ENCODE measurements around the gene TRRAP. TPM values are rescaled to one million over a fixed set of nuclear protein-coding genes. Genes with fewer than 3 reads are reported as not detected.

Gene TRRAP
- total RNA-seq, 4 donors from 2014 or later = 19.7 to 62.3 (median 31.1) TPM

DNA sequence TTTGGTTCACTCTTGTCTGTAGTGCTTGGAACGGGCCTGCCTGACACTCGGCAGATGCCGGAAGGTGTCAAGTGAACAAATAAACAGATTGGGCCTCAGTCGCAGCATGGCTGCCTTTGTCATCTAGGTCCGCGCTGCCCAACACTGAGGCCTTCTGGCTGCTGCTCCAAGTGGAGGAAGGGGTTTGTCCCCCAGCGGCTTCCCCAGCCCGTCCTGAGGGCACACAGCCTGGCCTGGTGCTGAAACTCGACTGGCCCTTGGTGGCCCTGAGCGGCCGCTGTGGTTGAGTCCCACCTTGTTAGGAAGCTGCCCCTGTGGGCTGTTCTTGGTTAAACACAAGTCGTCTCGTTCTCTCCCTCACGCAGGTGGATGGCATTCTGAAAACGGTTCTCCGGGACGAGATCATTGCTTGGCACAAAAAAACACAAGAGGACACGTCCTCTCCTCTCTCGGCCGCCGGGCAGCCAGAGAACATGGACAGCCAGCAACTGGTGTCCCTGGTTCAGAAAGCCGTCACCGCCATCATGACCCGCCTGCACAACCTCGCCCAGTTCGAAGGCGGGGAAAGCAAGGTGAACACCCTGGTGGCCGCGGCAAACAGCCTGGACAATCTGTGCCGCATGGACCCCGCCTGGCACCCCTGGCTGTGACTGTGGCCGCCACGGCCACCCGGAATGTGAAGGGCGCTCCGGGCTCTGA, 133.5 kb downstream of the TRRAP start:
- no peaks in the 10 kb centered on the region for H3K9me3 ChIP-seq
- no peaks in the 10 kb centered on the region for H3K27me3 ChIP-seq
- H3K4me1 ChIP-seq = no peaks in the 10 kb centered on the region
- TF ChIP-seq POLR2A (IDR thresholded peaks at IDR 0.05) = no peak
- TF ChIP-seq, protein P1, sequence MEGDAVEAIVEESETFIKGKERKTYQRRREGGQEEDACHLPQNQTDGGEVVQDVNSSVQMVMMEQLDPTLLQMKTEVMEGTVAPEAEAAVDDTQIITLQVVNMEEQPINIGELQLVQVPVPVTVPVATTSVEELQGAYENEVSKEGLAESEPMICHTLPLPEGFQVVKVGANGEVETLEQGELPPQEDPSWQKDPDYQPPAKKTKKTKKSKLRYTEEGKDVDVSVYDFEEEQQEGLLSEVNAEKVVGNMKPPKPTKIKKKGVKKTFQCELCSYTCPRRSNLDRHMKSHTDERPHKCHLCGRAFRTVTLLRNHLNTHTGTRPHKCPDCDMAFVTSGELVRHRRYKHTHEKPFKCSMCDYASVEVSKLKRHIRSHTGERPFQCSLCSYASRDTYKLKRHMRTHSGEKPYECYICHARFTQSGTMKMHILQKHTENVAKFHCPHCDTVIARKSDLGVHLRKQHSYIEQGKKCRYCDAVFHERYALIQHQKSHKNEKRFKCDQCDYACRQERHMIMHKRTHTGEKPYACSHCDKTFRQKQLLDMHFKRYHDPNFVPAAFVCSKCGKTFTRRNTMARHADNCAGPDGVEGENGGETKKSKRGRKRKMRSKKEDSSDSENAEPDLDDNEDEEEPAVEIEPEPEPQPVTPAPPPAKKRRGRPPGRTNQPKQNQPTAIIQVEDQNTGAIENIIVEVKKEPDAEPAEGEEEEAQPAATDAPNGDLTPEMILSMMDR (IDR thresholded peaks at IDR 0.05) = no peak
- H3K27ac ChIP-seq = no peak overlapping the region
- DNase-seq = peak in 1 of 2 donors; percentile 8
- no peak overlapping the region for H3K4me3 ChIP-seq
- no peaks in the 10 kb centered on the region for H3K36me3 ChIP-seq
- intact Hi-C loops (cut with DNase I; ENCODE audit: low total_unique reads) = no loop called here

DNA sequence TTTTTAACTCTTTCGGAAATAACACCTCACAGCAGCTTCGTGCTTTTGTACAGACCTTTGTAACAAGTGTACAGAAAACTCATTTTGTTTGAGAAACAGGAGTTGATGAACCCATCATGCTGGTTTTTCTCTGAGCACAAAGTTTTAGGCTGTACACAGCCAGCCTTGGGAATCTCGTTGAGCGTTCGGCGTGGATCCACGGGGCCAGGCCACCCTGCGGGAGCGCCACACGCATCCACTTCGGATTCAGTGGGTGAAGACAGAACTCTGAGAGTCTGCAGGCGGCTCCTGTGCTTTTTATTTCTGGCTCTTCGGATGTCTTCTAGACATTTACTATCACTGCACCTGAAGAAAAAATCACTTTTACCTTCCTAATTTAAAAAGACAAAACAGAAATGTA, 134.4 kb downstream of the TRRAP start:
- DNase-seq = no peak
- intact Hi-C loops (cut with DNase I; ENCODE audit: low total_unique reads) = no loop called here
- no peak overlapping the region for H3K4me3 ChIP-seq
- no peaks in the 10 kb centered on the region for H3K27me3 ChIP-seq
- no peaks in the 10 kb centered on the region for H3K9me3 ChIP-seq
- no peak overlapping the region for H3K27ac ChIP-seq
- TF ChIP-seq, protein P1 (IDR thresholded peaks at IDR 0.05) = no peak
- TF ChIP-seq POLR2A (IDR thresholded peaks at IDR 0.05) = no peak
- H3K36me3 ChIP-seq = no peaks in the 10 kb centered on the region
- H3K4me1 ChIP-seq = no peaks in the 10 kb centered on the region

DNA sequence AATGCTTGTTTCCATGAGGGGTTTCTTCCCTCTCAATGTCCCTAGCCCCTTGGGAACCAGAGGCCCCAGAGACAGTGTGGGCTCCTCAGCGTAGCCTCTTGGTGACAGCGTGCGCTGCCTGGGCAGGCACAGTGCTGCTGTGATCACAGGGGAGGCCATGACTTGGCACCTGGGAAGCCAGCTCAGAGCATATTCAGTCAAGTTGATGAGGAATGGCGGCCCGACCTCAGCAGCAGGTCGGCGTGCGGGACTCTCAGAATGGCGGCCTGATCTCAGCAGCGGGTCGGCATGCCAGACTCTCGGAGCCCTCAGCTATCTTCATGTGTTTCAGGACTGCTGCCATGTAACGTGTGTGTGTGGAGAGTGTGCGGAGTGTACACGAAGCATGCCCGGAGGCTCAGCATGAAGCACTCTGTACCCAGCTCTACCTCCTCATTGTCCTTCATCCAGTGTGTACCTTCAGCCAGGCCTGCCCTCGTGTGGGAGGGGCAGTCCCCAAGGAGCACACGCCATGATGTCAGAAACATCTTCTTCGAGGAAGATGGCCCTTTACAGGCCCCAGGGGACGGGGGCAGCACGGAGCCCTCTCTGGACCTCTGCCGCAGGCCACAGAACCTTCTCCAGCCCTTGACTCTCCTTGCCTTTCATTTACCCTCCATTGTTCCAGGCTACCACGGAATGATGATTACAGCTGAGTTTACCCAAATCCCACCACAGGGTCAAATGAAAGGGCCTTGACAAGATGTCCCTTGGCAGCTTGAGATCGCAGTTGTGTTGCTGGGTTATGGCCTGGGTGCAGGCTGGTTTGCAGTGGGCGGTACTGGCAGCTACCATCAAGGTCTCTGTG, 135.2 kb downstream of the TRRAP start:
- Histone ChIP-seq H3K4me3 (no peak overlapping the region), H3K27me3 (no peaks in the 10 kb centered on the region), H3K27ac (no peak overlapping the region), H3K36me3 (no peaks in the 10 kb centered on the region), H3K9me3 (no peaks in the 10 kb centered on the region), H3K4me1 (no peaks in the 10 kb centered on the region)
- intact Hi-C loops (cut with DNase I; ENCODE audit: low total_unique reads) = no loop called here
- peak in 1 of 2 donors; percentile 9 for DNase-seq
- no peak for TF ChIP-seq POLR2A (IDR thresholded peaks at IDR 0.05)
- TF ChIP-seq, protein P1 (IDR thresholded peaks at IDR 0.05) = no peak

DNA sequence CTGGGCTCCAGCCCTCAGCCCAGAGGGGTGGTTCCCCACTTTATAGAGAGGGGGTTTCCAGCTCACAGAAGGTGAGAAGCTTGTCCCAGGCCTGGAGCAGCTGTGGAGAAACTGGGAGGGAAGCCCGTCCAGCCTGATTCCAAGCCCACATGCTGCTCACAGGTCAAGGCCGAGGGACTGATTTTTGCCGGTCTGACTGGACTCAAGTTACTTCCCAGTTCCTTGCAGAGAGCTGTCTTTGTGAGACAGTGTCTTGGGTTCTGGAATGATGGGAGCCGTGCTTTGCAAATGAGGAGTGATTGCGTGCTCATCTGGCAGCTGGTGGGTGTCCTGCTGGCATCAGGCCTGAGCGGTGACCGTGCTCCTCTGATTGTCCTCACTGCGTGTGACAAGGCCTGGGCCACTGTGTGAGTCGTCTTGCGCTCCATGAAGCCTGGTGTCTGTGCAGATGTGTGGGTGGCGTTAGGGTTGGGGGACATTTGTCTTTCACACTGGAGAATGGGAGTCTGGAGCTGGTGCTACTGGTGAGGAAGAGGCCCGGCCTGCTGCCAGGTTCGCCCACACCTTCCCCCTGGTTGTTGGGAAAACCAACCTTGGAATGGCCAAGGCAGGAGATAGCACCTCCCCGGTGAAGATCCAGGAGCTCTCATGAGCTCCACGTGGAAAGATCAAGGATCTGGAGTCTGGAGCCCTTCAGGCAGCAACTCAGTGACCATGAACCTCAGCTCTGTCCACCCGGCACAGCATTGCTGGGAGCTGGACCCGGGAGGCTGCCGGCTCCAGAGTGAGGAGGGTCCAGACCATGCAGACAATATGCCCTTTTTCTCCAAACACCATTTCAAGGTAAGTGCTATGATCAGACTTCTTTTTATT, 136.0 kb downstream of the TRRAP start:
- H3K4me3 ChIP-seq = no peak overlapping the region
- intact Hi-C loops (cut with DNase I; ENCODE audit: low total_unique reads) = no loop called here
- H3K27me3 ChIP-seq = no peaks in the 10 kb centered on the region
- H3K4me1 ChIP-seq = no peaks in the 10 kb centered on the region
- H3K9me3 ChIP-seq = no peaks in the 10 kb centered on the region
- H3K27ac ChIP-seq = no peak overlapping the region
- TF ChIP-seq POLR2A (IDR thresholded peaks at IDR 0.05) = no peak
- TF ChIP-seq, protein P1 (IDR thresholded peaks at IDR 0.05) = no peak
- DNase-seq = peak in 1 of 2 donors; percentile 10
- no peaks in the 10 kb centered on the region for H3K36me3 ChIP-seq
